ENCODE data around the gene ADGRG7. TPM values are rescaled to one million over a fixed set of nuclear protein-coding genes. Genes with fewer than 3 reads are reported as not detected.

Gene ADGRG7
- polyA plus RNA-seq, 4 donors: 25.9 to 90.1 (median 48.2) TPM

DNA sequence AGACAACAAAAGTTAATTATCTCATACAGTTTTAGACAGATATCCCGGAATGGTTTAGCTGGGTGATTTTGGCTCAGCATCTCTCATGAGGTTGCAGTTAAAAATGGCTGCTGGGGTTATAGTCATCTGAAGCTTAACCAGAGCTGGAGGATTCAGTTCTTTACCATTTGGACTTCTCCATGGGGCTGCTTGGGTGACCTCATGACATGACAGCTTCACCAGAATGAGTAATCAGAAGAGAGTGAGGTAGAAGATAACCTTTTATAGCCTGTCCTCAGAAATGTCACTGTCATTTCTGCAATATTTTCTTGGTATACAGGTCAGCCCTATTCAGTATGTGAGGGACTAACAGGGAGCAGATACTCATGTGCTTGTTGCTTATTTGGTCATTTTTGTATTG lies 130.8 kb downstream of the ADGRG7 start:
- WGBS, 3 donors: 92 to 96% (median 95%) methylated on average over 1 of the region's 1 CpG
- peaks cover 14 to 23% (median 17%) of the 10 kb centered on the region in 3 donors for H3K36me3 ChIP-seq (ENCODE audit: control insufficient read depth in 3 of 3, insufficient read depth in 2 of 3, low read depth in 1 of 3, low read length in 3 of 3)
- H3K4me1 ChIP-seq (ENCODE audit: control insufficient read depth in 3 of 3, insufficient read depth in 2 of 3, low read depth in 1 of 3, low read length in 2 of 3): no peaks in the 10 kb centered on the region
- no peak overlapping the region for H3K27ac ChIP-seq (ENCODE audit: low read depth in 1 of 3, low read length in 2 of 3)
- no peaks in the 10 kb centered on the region for H3K27me3 ChIP-seq (ENCODE audit: control insufficient read depth in 3 of 3, insufficient read depth in 3 of 3, low read length in 3 of 3)
- H3K9me3 ChIP-seq (ENCODE audit: control insufficient read depth in 2 of 2, insufficient read depth in 1 of 2, low read depth in 1 of 2, low read length in 1 of 2): no peaks in the 10 kb centered on the region
- no peak overlapping the region for H3K4me3 ChIP-seq (ENCODE audit: low read depth in 1 of 3, low read length in 3 of 3)
- DNase-seq (no peak), FAIRE-seq (no peak)

GRCh38 chr3:100743535-100743934 lies 134.1 kb downstream of the ADGRG7 start:
- H3K4me3 ChIP-seq (ENCODE audit: low read depth in 1 of 3, low read length in 3 of 3): no peak overlapping the region
- no peak for FAIRE-seq
- no peak for DNase-seq
- 87 to 94% (median 93%) methylated on average over 3 of the region's 3 CpGs for WGBS, 3 donors
- H3K27me3 ChIP-seq (ENCODE audit: control insufficient read depth in 3 of 3, insufficient read depth in 3 of 3, low read length in 3 of 3): no peaks in the 10 kb centered on the region
- no peak overlapping the region for H3K27ac ChIP-seq (ENCODE audit: low read depth in 1 of 3, low read length in 2 of 3)
- peaks cover 9 to 13% (median 10%) of the 10 kb centered on the region in 3 donors for H3K36me3 ChIP-seq (ENCODE audit: control insufficient read depth in 3 of 3, insufficient read depth in 2 of 3, low read depth in 1 of 3, low read length in 3 of 3)
- H3K9me3 ChIP-seq (ENCODE audit: control insufficient read depth in 2 of 2, insufficient read depth in 1 of 2, low read depth in 1 of 2, low read length in 1 of 2): no peaks in the 10 kb centered on the region
- H3K4me1 ChIP-seq (ENCODE audit: control insufficient read depth in 3 of 3, insufficient read depth in 2 of 3, low read depth in 1 of 3, low read length in 2 of 3): no peaks in the 10 kb centered on the region

GRCh38 chr3:100744671-100745070 lies 135.3 kb downstream of the ADGRG7 start:
- DNase-seq (no peak), FAIRE-seq (no peak)
- Histone ChIP-seq H3K4me3 (ENCODE audit: low read depth in 1 of 3, low read length in 3 of 3) (no peak overlapping the region), H3K9me3 (ENCODE audit: control insufficient read depth in 2 of 2, insufficient read depth in 1 of 2, low read depth in 1 of 2, low read length in 1 of 2) (no peaks in the 10 kb centered on the region), H3K36me3 (ENCODE audit: control insufficient read depth in 3 of 3, insufficient read depth in 2 of 3, low read depth in 1 of 3, low read length in 3 of 3) (peaks cover 9 to 15% (median 10%) of the 10 kb centered on the region in 3 donors), H3K4me1 (ENCODE audit: control insufficient read depth in 3 of 3, insufficient read depth in 2 of 3, low read depth in 1 of 3, low read length in 2 of 3) (no peaks in the 10 kb centered on the region), H3K27ac (ENCODE audit: low read depth in 1 of 3, low read length in 2 of 3) (no peak overlapping the region), H3K27me3 (ENCODE audit: control insufficient read depth in 3 of 3, insufficient read depth in 3 of 3, low read length in 3 of 3) (no peaks in the 10 kb centered on the region)
- WGBS, 3 donors: 95 to 97% (median 95%) methylated on average over 2 of the region's 2 CpGs

Other genes starting within 250 kb of the ADGRG7 start
- 10 to 100 TPM; 16.2 to 72.0 (median 26.0) TPM for gene TOMM70, start 208.5 kb upstream of the ADGRG7 start, polyA plus RNA-seq
- 1 to 10 TPM in 2 of 4 donors, not detected in 2; 1.8 to 2.5 TPM for gene LNP1, start 208.1 kb upstream of the ADGRG7 start, polyA plus RNA-seq
- gene TMEM45A, start 117.0 kb upstream of the ADGRG7 start, polyA plus RNA-seq: 1 to 10 TPM in 3 of 4 donors, not detected in 1; 5.1 to 7.5 (median 6.9) TPM
- 100 to 1,000 TPM in 3 of 4 donors, 10 to 100 TPM in 1; 89.7 to 196 (median 138) TPM for gene TFG, start 99.9 kb downstream of the ADGRG7 start, polyA plus RNA-seq